Spleen (tissue), 7 donors: ENCODE measurements around the gene HECTD2.

Source experiments
- POLR2A ChIP-seq, 3 donors: fragments of 450-650 bp; IDR thresholded peaks; one replicate each; pipeline ENCODE4 v1.5.1; 2017; ENCODE audit warnings: antibody characterized with exemption in 3 of 3, mild to moderate bottlenecking in 1 of 3
- POLR2AphosphoS5 ChIP-seq, 3 donors: sonication (generic); formaldehyde crosslinking; IDR thresholded peaks; one replicate each; pipeline ENCODE4 v1.5.1; 2017; ENCODE audit warnings: antibody characterized with exemption in 3 of 3
- TF ChIP-seq, protein P1 (sequence below), 11 experiments: fragments of 200-600 bp in 7 of 11; fragments of 450-650 bp in 4 of 11; sonication (generic) in 4 of 11; IDR thresholded peaks in 8 of 11; conservative IDR thresholded peaks in 3 of 11; 1 replicate in 7 of 11; 2 replicates in 4 of 11; pipeline versions ENCODE4 v1.4.0 to v1.8.0; 2016 to 2021; ENCODE audit warnings: antibody characterized with exemption in 11 of 11, inconsistent platforms in 4 of 11, mild to moderate bottlenecking in 1 of 11
- donor health status: DM: no; HTN: no; CAD: no; lungs with moderate emphysema.
- donor health status: DM: no; HTN: no; CAD: no.
- donor health status: DM: no; HTN: no; CAD: no.

GRCh38 chr10:91410638-91411371 lies 661 bp downstream of the HECTD2 start:
- TF ChIP-seq, protein P1, sequence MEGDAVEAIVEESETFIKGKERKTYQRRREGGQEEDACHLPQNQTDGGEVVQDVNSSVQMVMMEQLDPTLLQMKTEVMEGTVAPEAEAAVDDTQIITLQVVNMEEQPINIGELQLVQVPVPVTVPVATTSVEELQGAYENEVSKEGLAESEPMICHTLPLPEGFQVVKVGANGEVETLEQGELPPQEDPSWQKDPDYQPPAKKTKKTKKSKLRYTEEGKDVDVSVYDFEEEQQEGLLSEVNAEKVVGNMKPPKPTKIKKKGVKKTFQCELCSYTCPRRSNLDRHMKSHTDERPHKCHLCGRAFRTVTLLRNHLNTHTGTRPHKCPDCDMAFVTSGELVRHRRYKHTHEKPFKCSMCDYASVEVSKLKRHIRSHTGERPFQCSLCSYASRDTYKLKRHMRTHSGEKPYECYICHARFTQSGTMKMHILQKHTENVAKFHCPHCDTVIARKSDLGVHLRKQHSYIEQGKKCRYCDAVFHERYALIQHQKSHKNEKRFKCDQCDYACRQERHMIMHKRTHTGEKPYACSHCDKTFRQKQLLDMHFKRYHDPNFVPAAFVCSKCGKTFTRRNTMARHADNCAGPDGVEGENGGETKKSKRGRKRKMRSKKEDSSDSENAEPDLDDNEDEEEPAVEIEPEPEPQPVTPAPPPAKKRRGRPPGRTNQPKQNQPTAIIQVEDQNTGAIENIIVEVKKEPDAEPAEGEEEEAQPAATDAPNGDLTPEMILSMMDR (IDR thresholded peaks at IDR 0.05 in 8 of 11, conservative IDR thresholded peaks at IDR 0.05 in 3 of 11) = peak in 3 of 11 experiments; percentile 13 to 30 (median 19)
- TF ChIP-seq POLR2AphosphoS5 (IDR thresholded peaks at IDR 0.05) = no peak
- TF ChIP-seq POLR2A (IDR thresholded peaks at IDR 0.05) = no peak
